ENCODE data around the gene SLC27A4.

SLC27A4 gene

GRCh38 chr9:128298535-128299482 is 41.5 kb upstream of the SLC27A4 start:
- no peak overlapping the region for H3K4me3 ChIP-seq (ENCODE audit: low read depth, low read length)
- no peak for DNase-seq (ENCODE audit: low read depth, low spot score)
- in situ Hi-C loops (cut with HindIII; ENCODE audit: low sequenced_read_pairs): no loop called here
- no peak for TF ChIP-seq CTCF (IDR thresholded peaks at IDR 0.05; ENCODE audit: low read depth, low read length)

- no peak overlapping the region for H3K4me3 ChIP-seq (ENCODE audit: low read depth, low read length)
- TF ChIP-seq CTCF (IDR thresholded peaks at IDR 0.05; ENCODE audit: low read depth, low read length): no peak
- DNase-seq (ENCODE audit: low read depth, low spot score): no peak
- in situ Hi-C loops (cut with HindIII; ENCODE audit: low sequenced_read_pairs): no loop called here
Observed at GRCh38 chr9:128304136-128304970, 36.0 kb upstream of the SLC27A4 start.

GRCh38 chr9:128304971-128305288 is 35.4 kb upstream of the SLC27A4 start:
- no peak for TF ChIP-seq CTCF (IDR thresholded peaks at IDR 0.05; ENCODE audit: low read depth, low read length)
- in situ Hi-C loops (cut with HindIII; ENCODE audit: low sequenced_read_pairs): no loop called here
- no peak overlapping the region for H3K4me3 ChIP-seq (ENCODE audit: low read depth, low read length)
- DNase-seq (ENCODE audit: low read depth, low spot score): no peak

GRCh38 chr9:128309551-128309950 is 30.8 kb upstream of the SLC27A4 start:
- DNase-seq (ENCODE audit: low read depth, low spot score): no peak
- no peak for TF ChIP-seq CTCF (IDR thresholded peaks at IDR 0.05; ENCODE audit: low read depth, low read length)
- no peak overlapping the region for H3K4me3 ChIP-seq (ENCODE audit: low read depth, low read length)
- in situ Hi-C loops (cut with HindIII; ENCODE audit: low sequenced_read_pairs): no loop called here

- DNase-seq (ENCODE audit: low read depth, low spot score): no peak
- H3K4me3 ChIP-seq (ENCODE audit: low read depth, low read length): no peak overlapping the region
- no peak for TF ChIP-seq CTCF (IDR thresholded peaks at IDR 0.05; ENCODE audit: low read depth, low read length)
- in situ Hi-C loops (cut with HindIII; ENCODE audit: low sequenced_read_pairs): no loop called here
Observed at GRCh38 chr9:128310461-128310860, 29.9 kb upstream of the SLC27A4 start.

- no peak for TF ChIP-seq CTCF (IDR thresholded peaks at IDR 0.05; ENCODE audit: low read depth, low read length)
- in situ Hi-C loops (cut with HindIII; ENCODE audit: low sequenced_read_pairs): no loop called here
Observed at GRCh38 chr9:128314697-128315096, 25.6 kb upstream of the SLC27A4 start.

More at GRCh38 chr9:128314697-128315096, 25.6 kb upstream of the SLC27A4 start:
- H3K4me3 ChIP-seq (ENCODE audit: low read depth, low read length): no peak overlapping the region
- DNase-seq (ENCODE audit: low read depth, low spot score): no peak
